IMR-90 (cell line): ENCODE data around the gene GPR176. TPM values are rescaled to one million over a fixed set of nuclear protein-coding genes. Genes with fewer than 3 reads are reported as not detected.

Experiments
- ATAC-seq: fragments of 200-7000 bp; cut with Tn5 transposase; 2 replicates; pipeline ENCODE4 v1.9.1; 2020; ENCODE audit warnings: low read depth, mild to moderate bottlenecking, moderate library complexity
- BruUV-seq: library from RNA; stranded (reverse); fragments of 400-500 nt; replicated peaks from 2 replicates; lab custom pipeline; 2021; lab: Mats Ljungman, UMichigan
- CTCF ChIA-PET: fragments of 300-600 bp; formaldehyde crosslinking; extraction: SDS; loops from one replicate; lab custom pipeline; 2021; ENCODE audit warnings: antibody characterized with exemption; lab: Yijun Ruan, JAX
- POLR2A ChIA-PET: fragments of 300-600 bp; sonication (Branson Sonifier 250); formaldehyde crosslinking; loops from one replicate; lab custom pipeline; 2022; ENCODE audit warnings: antibody characterized with exemption; ENCODE audit not compliant: unreplicated experiment; lab: Charles Lee
- DNase-seq: peaks from one replicate; pipeline ENCODE4 v3.0.0; 2013
- H2AFZ ChIP-seq: replicated peaks from 2 replicates; pipeline ENCODE3; 2013; ENCODE audit warnings: low read length, mild to moderate bottlenecking; ENCODE audit not compliant: poor library complexity
- H2AK5ac ChIP-seq: 2 replicates; pipeline ENCODE4 v1.6.1; 2013; ENCODE audit warnings: low read depth, low read length, inconsistent platforms
- H2AK9ac ChIP-seq: replicated peaks from 2 replicates; pipeline ENCODE3; 2013; ENCODE audit warnings: mild to moderate bottlenecking, low read depth, low read length, moderate library complexity; ENCODE audit not compliant: poor library complexity
- H2BK120ac ChIP-seq: 2 replicates; pipeline ENCODE4 v1.6.1; 2013; ENCODE audit warnings: low read depth, low read length, inconsistent platforms
- H2BK15ac ChIP-seq: 3 replicates; pipeline ENCODE4 v1.6.1; 2013; ENCODE audit warnings: low read depth, low read length, inconsistent platforms
- H2BK20ac ChIP-seq: 2 replicates; pipeline ENCODE4 v1.6.1; 2013; ENCODE audit warnings: low read depth, mild to moderate bottlenecking, inconsistent platforms, low read length, moderate library complexity
- H2BK5ac ChIP-seq: 2 replicates; pipeline ENCODE4 v1.6.1; 2013; ENCODE audit warnings: mild to moderate bottlenecking, low read depth, low read length, inconsistent platforms; ENCODE audit not compliant: poor library complexity, severe bottlenecking
- H3K14ac ChIP-seq: replicated peaks from 2 replicates; pipeline ENCODE4 v1.6.1; 2013; ENCODE audit warnings: low read depth, low read length, inconsistent platforms
- H3K18ac ChIP-seq: 2 replicates; pipeline ENCODE4 v1.6.1; 2013; ENCODE audit warnings: low read depth, low read length, control low read depth
- H3K23ac ChIP-seq: 2 replicates; pipeline ENCODE4 v1.6.1; 2013; ENCODE audit warnings: low read depth, low read length, inconsistent platforms
- H3K27ac ChIP-seq: 2 replicates; pipeline ENCODE4 v1.5.1; 2013; ENCODE audit warnings: mild to moderate bottlenecking, control low read depth, low read length; ENCODE audit not compliant: insufficient read depth
- H3K27me3 ChIP-seq: 2 replicates; pipeline ENCODE4 v1.6.1; 2013; ENCODE audit warnings: low read length; ENCODE audit not compliant: control insufficient read depth, insufficient read depth
- H3K36me3 ChIP-seq: 2 replicates; pipeline ENCODE4 v1.6.1; 2013; ENCODE audit warnings: low read length, mixed read lengths; ENCODE audit not compliant: control insufficient read depth, insufficient read depth
- H3K4ac ChIP-seq: 2 replicates; pipeline ENCODE4 v1.6.1; 2013; ENCODE audit warnings: low read depth, low read length, inconsistent platforms
- H3K4me1 ChIP-seq: 2 replicates; pipeline ENCODE4 v1.6.1; 2013; ENCODE audit warnings: low read length, mixed read lengths; ENCODE audit not compliant: control insufficient read depth, insufficient read depth
- H3K4me2 ChIP-seq: 2 replicates; pipeline ENCODE4 v1.6.1; 2013; ENCODE audit warnings: low read depth, mild to moderate bottlenecking, control low read depth, low read length, moderate library complexity
- H3K4me3 ChIP-seq: 2 replicates; pipeline ENCODE4 v1.5.1; 2013; ENCODE audit warnings: low read depth, mild to moderate bottlenecking, control low read depth, low read length, moderate library complexity; ENCODE audit not compliant: insufficient read depth
- H3K56ac ChIP-seq: 2 replicates; pipeline ENCODE4 v1.6.1; 2013; ENCODE audit warnings: low read length, inconsistent platforms; ENCODE audit not compliant: insufficient read depth; ENCODE audit errors: extremely low read depth
- H3K79me1 ChIP-seq, 2 experiments: 2 replicates each; pipeline ENCODE4 v1.6.1; 2013; ENCODE audit warnings: low read length in 2 of 2, inconsistent platforms in 1 of 2, low read depth in 1 of 2
- H3K9ac ChIP-seq: 2 replicates; pipeline ENCODE4 v1.6.1; 2013; ENCODE audit warnings: low read depth, low read length, control low read depth
- H3K9me1 ChIP-seq: 2 replicates; pipeline ENCODE4 v1.6.1; 2013; ENCODE audit warnings: low read length, inconsistent platforms; ENCODE audit not compliant: insufficient read depth
- H3K9me3 ChIP-seq: 2 replicates; pipeline ENCODE4 v1.6.1; 2013; ENCODE audit warnings: low read length; ENCODE audit not compliant: control insufficient read depth, insufficient read depth
- H4K20me1 ChIP-seq: 2 replicates; pipeline ENCODE4 v1.6.1; 2013; ENCODE audit warnings: low read length, inconsistent platforms; ENCODE audit not compliant: insufficient read depth
- H4K5ac ChIP-seq: 2 replicates; pipeline ENCODE4 v1.6.1; 2013; ENCODE audit warnings: mild to moderate bottlenecking, low read depth, low read length, control low read depth
- H4K8ac ChIP-seq, 2 experiments: 2 replicates each; pipeline ENCODE4 v1.6.1; 2013; ENCODE audit warnings: low read depth in 2 of 2, low read length in 2 of 2, control low read depth in 1 of 2, inconsistent platforms in 1 of 2
- H4K91ac ChIP-seq: 2 replicates; pipeline ENCODE4 v1.6.1; 2013; ENCODE audit warnings: low read depth, low read length, inconsistent platforms; ENCODE audit not compliant: insufficient read depth
- CTCF ChIP-seq: conservative IDR thresholded peaks from 2 replicates; pipeline ENCODE4 v1.5.1; 2012; ENCODE audit warnings: mild to moderate bottlenecking, low read depth, low read length, improper control_type of control experiment
- WGBS, 2 experiments: methylation state at CpG; one replicate each; pipeline versions ENCODE4 v1.1.5 to v1.1.7; 2013; ENCODE audit warnings: missing lambda C conversion rate in 2 of 2; ENCODE audit not compliant: insufficient read length in 1 of 2; ENCODE audit errors: extremely low coverage in 2 of 2; 5-methylcytosine and 5-hydroxymethylcytosine counted together
- dilution Hi-C: fragments of 300-500 bp; cut with HindIII; formaldehyde crosslinking; loops from one replicate; pipeline ENCODE4 v1.14.3; 2018; ENCODE audit warnings: low sequenced_read_pairs; ENCODE audit not compliant: unreplicated experiment
- in situ Hi-C: fragments of 300-500 bp; cut with MboI; formaldehyde crosslinking; loops from 3 replicates; pipeline ENCODE4 v1.14.3; 2019; ENCODE audit warnings: low sequenced_read_pairs, inconsistent platforms, mixed read lengths
- intact Hi-C: fragments of 100-400 bp; cut with micrococcal nuclease; formaldehyde crosslinking; loops from 2 replicates; pipeline ENCODE4 v1.10.0; 2022
- polyA plus RNA-seq, 3 experiments: library from polyadenylated mRNA; depleted of rRNA; stranded (reverse); fragments of >200 nt; gene quantifications; 2 replicates each; pipeline ENCODE4 v1.2.3, GENCODE V29; 2012; ENCODE audit warnings: low replicate concordance in 1 of 3
- total RNA-seq: library from RNA; depleted of rRNA; stranded (reverse); fragments of >200 nt; gene quantifications from 2 replicates; pipeline ENCODE4 v1.2.3, GENCODE V29; 2012

The GPR176 gene
- total and polyA plus RNA-seq, 2 of the 4 experiments (the other 2 are of a cell fraction), result 114 to 246 TPM

GRCh38 chr15:39939487-39940452 lies 19.7 kb upstream of the GPR176 start:
- H3K27ac ChIP-seq, result no peak overlapping the region
- no peak overlapping the region for H3K4me2 ChIP-seq
- 0 out of 2 replicates have a peak overlapping the region, but pooled peaks have one; percentile 4 for H2BK120ac ChIP-seq
- peak overlapping the region; percentile 66 for H3K23ac ChIP-seq
- no peak overlapping the region for H3K4me3 ChIP-seq
- POLR2A ChIA-PET, result no interaction called here
- BruUV-seq, result no TSS peak
- no peaks in the 10 kb centered on the region for H3K27me3 ChIP-seq
- H3K9me1 ChIP-seq, result peaks cover 19% of the 10 kb centered on the region
- no peak overlapping the region for H3K18ac ChIP-seq
- intact Hi-C loops, result loop anchor here (10.0 kb wide), 1 partner anchor 255 kb away; no protein-coding TSS in a partner anchor
- no CpG with 5 or more reads among the region's 6 CpGs for WGBS, 2 experiments
- in situ Hi-C loops, result no loop called here
- dilution Hi-C loops, result no loop called here
- no peaks in the 10 kb centered on the region for H3K9me3 ChIP-seq
- no peak overlapping the region for H2BK5ac ChIP-seq
- no peak overlapping the region for H4K91ac ChIP-seq
- H2AK5ac ChIP-seq, result peak overlapping the region; percentile 66; the same call in 1 of the 2 replicates
- ATAC-seq (no peak), DNase-seq (no peak)
- H4K20me1 ChIP-seq, result peaks cover 29% of the 10 kb centered on the region
- CTCF ChIA-PET, result interaction anchor here (0.6 to 0.7 kb wide), 2 partner anchors 52 to 169 kb away, joined by 3 to 5 read pairs; no protein-coding TSS in a partner anchor
- no peak overlapping the region for H4K8ac ChIP-seq
- H3K56ac ChIP-seq, result no peak overlapping the region
- peaks cover 30% of the 10 kb centered on the region for H3K4me1 ChIP-seq
- TF ChIP-seq CTCF, result no peak
- no peak overlapping the region for H4K5ac ChIP-seq
- H3K9ac ChIP-seq, result no peak overlapping the region
- H2AFZ ChIP-seq, result no peak overlapping the region
- peaks cover 30% of the 10 kb centered on the region for H3K36me3 ChIP-seq
- no peak overlapping the region for H2AK9ac ChIP-seq
- H3K14ac ChIP-seq, result peak overlapping the region; percentile 78; the same call in 1 of the 2 replicates
- peaks cover 33 to 81% of the 10 kb centered on the region in 2 experiments for H3K79me1 ChIP-seq
- no peak overlapping the region for H2BK15ac ChIP-seq
- 0 out of 2 replicates have a peak overlapping the region, but pooled peaks have one; percentile 9 for H3K4ac ChIP-seq
- H2BK20ac ChIP-seq, result no peak overlapping the region
